ENCODE results near the gene KCNK2. TPM values are rescaled to one million over a fixed set of nuclear protein-coding genes. Genes with fewer than 3 reads are reported as not detected.

The KCNK2 gene
- total RNA-seq, 1 experiment from 2014 or later: 0.15 TPM

DNA sequence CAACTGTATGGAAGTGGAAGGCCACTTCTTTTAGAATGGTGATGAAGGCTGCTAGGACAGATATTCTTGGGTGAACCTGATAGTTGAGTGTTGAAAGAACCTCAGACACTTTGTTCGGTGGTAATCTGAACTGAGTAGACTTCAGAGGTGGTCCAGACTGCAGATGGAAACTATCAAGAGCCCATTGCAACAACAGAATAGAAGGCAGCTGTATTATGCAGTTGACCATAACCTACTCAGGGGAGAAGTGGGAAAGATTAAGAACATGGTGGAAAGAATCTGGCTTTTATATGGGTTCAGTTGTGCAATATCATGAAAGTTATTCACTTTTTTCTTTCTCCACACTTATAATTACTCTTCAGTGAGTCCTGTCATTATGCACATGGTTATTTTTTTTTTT is 194.0 kb downstream of the KCNK2 start (continued):
- TF ChIP-seq, protein P1, sequence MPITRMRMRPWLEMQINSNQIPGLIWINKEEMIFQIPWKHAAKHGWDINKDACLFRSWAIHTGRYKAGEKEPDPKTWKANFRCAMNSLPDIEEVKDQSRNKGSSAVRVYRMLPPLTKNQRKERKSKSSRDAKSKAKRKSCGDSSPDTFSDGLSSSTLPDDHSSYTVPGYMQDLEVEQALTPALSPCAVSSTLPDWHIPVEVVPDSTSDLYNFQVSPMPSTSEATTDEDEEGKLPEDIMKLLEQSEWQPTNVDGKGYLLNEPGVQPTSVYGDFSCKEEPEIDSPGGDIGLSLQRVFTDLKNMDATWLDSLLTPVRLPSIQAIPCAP (CRISPR knock-in tag; IDR thresholded peaks at IDR 0.05): no peak

DNA sequence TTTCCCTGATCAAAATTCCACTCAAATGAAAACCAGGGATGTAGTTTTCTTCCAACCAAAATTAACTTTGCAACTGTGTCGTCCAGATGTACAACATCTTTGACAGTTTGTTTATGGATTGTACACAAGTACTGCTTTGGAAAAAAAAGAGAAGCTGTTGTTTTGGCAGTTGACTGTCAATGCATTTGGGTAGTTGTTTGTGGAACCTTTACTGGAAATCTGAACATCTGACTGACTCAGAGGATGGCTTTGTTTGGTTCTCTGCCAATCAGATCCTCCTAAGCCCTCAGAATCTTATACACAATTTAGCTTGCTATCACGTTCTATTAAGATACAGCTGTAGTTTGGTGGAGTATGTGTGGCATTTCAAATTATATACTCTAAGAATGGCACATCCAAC is 195.0 kb downstream of the KCNK2 start:
- no peak for DNase-seq (ENCODE audit: low spot score)
- peaks cover 8% of the 10 kb centered on the region for H3K4me1 Mint-ChIP-seq
- TF ChIP-seq MYBL2 (CRISPR knock-in tag; IDR thresholded peaks at IDR 0.05) (no peak), ZNF232 (CRISPR knock-in tag; IDR thresholded peaks at IDR 0.05) (no peak), EMX1 (CRISPR knock-in tag; IDR thresholded peaks at IDR 0.05) (no peak), NFYB (CRISPR knock-in tag; conservative IDR thresholded peaks at IDR 0.05; ENCODE audit: low read depth) (no peak), CBFB (CRISPR knock-in tag; IDR thresholded peaks at IDR 0.05; ENCODE audit: low read depth) (no peak), NFE2L1 (CRISPR knock-in tag; IDR thresholded peaks at IDR 0.05) (no peak)
- TF ChIP-seq, protein P2, sequence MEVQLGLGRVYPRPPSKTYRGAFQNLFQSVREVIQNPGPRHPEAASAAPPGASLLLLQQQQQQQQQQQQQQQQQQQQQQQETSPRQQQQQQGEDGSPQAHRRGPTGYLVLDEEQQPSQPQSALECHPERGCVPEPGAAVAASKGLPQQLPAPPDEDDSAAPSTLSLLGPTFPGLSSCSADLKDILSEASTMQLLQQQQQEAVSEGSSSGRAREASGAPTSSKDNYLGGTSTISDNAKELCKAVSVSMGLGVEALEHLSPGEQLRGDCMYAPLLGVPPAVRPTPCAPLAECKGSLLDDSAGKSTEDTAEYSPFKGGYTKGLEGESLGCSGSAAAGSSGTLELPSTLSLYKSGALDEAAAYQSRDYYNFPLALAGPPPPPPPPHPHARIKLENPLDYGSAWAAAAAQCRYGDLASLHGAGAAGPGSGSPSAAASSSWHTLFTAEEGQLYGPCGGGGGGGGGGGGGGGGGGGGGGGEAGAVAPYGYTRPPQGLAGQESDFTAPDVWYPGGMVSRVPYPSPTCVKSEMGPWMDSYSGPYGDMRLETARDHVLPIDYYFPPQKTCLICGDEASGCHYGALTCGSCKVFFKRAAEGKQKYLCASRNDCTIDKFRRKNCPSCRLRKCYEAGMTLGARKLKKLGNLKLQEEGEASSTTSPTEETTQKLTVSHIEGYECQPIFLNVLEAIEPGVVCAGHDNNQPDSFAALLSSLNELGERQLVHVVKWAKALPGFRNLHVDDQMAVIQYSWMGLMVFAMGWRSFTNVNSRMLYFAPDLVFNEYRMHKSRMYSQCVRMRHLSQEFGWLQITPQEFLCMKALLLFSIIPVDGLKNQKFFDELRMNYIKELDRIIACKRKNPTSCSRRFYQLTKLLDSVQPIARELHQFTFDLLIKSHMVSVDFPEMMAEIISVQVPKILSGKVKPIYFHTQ (CRISPR knock-in tag; IDR thresholded peaks at IDR 0.05): no peak
- TF ChIP-seq, protein P3, sequence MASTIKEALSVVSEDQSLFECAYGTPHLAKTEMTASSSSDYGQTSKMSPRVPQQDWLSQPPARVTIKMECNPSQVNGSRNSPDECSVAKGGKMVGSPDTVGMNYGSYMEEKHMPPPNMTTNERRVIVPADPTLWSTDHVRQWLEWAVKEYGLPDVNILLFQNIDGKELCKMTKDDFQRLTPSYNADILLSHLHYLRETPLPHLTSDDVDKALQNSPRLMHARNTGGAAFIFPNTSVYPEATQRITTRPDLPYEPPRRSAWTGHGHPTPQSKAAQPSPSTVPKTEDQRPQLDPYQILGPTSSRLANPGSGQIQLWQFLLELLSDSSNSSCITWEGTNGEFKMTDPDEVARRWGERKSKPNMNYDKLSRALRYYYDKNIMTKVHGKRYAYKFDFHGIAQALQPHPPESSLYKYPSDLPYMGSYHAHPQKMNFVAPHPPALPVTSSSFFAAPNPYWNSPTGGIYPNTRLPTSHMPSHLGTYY (CRISPR knock-in tag; IDR thresholded peaks at IDR 0.05): no peak
- TF ChIP-seq, protein P4, sequence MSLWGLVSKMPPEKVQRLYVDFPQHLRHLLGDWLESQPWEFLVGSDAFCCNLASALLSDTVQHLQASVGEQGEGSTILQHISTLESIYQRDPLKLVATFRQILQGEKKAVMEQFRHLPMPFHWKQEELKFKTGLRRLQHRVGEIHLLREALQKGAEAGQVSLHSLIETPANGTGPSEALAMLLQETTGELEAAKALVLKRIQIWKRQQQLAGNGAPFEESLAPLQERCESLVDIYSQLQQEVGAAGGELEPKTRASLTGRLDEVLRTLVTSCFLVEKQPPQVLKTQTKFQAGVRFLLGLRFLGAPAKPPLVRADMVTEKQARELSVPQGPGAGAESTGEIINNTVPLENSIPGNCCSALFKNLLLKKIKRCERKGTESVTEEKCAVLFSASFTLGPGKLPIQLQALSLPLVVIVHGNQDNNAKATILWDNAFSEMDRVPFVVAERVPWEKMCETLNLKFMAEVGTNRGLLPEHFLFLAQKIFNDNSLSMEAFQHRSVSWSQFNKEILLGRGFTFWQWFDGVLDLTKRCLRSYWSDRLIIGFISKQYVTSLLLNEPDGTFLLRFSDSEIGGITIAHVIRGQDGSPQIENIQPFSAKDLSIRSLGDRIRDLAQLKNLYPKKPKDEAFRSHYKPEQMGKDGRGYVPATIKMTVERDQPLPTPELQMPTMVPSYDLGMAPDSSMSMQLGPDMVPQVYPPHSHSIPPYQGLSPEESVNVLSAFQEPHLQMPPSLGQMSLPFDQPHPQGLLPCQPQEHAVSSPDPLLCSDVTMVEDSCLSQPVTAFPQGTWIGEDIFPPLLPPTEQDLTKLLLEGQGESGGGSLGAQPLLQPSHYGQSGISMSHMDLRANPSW (CRISPR knock-in tag; conservative IDR thresholded peaks at IDR 0.05; ENCODE audit: low read depth): no peak
- ATAC-seq: no peak
- H3K27ac Mint-ChIP-seq: no peak overlapping the region
- ChIA-PET POLR2A (no interaction called here), CTCF (no interaction called here)
- H3K4me3 Mint-ChIP-seq: no peak overlapping the region
- H3K36me3 Mint-ChIP-seq: no peaks in the 10 kb centered on the region
- peaks cover under 1% of the 10 kb centered on the region; the same call in 1 of the 2 replicates for H3K9me3 Mint-ChIP-seq
- H3K27me3 Mint-ChIP-seq (ENCODE audit: low read depth): no peaks in the 10 kb centered on the region

DNA sequence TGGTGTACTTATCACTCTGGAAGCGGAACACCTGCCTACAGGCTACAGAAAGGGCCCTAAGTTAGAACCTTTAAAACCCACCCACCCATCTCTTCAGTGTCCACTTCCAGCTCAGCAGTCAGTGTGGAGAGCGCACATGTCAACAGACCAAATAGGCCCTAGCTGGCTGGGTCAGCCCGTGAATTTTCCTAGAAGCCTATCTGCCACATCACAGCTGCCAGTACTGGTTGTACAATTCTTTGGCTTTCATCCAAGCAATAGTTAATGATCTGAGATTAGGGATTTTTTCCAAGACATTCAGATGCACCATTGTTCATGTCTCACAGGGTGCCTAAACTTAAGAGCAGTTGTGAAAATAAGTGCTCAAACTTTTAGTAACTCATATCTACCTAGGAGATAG is 197.1 kb downstream of the KCNK2 start:
- Mint-ChIP-seq H3K36me3 (no peaks in the 10 kb centered on the region), H3K4me3 (no peak overlapping the region), H3K27me3 (ENCODE audit: low read depth) (no peaks in the 10 kb centered on the region), H3K9me3 (no peaks in the 10 kb centered on the region), H3K4me1 (peaks cover 5% of the 10 kb centered on the region), H3K27ac (no peak overlapping the region)
- ATAC-seq (no peak), DNase-seq (ENCODE audit: low spot score) (no peak)
- TF ChIP-seq ATF1 (CRISPR knock-in tag; IDR thresholded peaks at IDR 0.05) (no peak), JAZF1 (CRISPR knock-in tag; IDR thresholded peaks at IDR 0.05) (no peak), IRF2 (CRISPR knock-in tag; IDR thresholded peaks at IDR 0.05; ENCODE audit: borderline replicate concordance, low read depth) (no peak), SMAD4 (CRISPR knock-in tag; IDR thresholded peaks at IDR 0.05) (no peak), ZNF263 (CRISPR knock-in tag; IDR thresholded peaks at IDR 0.05; ENCODE audit: low read depth) (no peak), ZNF317 (CRISPR knock-in tag; IDR thresholded peaks at IDR 0.05; ENCODE audit: borderline replicate concordance, low read depth) (no peak), TP53 (CRISPR knock-in tag; IDR thresholded peaks at IDR 0.05) (no peak), ESRRA (CRISPR knock-in tag; IDR thresholded peaks at IDR 0.05; ENCODE audit: borderline replicate concordance) (no peak)
- TF ChIP-seq, protein P5, sequence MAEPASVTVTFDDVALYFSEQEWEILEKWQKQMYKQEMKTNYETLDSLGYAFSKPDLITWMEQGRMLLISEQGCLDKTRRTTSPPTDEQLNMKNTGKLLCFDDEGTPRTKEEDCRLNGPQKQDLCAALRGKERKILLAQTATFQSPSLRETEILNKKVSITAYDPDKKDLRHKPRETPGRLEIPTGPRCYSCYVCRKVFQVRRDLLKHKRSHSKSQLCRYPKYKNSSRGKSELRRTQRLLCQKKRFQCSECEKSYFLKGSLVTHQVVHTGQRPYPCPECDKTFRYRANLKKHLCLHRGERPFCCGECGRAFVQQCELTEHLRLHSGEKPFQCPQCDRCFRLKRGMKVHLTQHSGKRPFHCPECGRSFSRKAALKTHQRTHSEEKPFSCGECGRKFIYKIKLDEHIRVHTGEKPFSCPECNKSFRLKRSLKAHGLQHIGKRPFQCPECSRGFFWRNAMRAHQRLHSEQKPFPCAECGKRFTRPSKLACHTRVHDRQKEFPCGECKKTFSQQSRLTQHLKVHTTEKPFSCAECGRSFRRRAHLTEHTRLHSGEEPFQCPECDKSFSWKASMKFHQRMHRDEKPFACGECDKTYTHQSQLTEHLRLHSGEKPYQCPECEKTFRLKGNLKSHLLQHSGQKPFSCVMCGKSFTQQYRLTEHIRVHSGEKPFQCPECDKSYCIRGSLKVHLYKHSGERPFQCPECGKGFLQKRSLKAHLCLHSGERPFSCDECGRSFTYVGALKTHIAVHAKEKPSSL (CRISPR knock-in tag; conservative IDR thresholded peaks at IDR 0.05): no peak
- TF ChIP-seq, protein P6, sequence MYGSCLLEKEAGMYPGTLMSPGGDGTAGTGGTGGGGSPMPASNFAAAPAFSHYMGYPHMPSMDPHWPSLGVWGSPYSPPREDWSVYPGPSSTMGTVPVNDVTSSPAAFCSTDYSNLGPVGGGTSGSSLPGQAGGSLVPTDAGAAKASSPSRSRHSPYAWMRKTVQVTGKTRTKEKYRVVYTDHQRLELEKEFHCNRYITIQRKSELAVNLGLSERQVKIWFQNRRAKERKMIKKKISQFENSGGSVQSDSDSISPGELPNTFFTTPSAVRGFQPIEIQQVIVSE (CRISPR knock-in tag; IDR thresholded peaks at IDR 0.05; ENCODE audit: borderline replicate concordance): no peak
- POLR2A ChIA-PET: no interaction called here
- CTCF ChIA-PET: no interaction called here
